ENCODE measurements around the gene TSPO.

GRCh38 chr22:43211941-43212433 is 60.6 kb downstream of the TSPO start:
- TF ChIP-seq HMGN3 (IDR thresholded peaks at IDR 0.05; ENCODE audit: borderline replicate concordance, extremely low read depth, insufficient read length, low read depth, low read length) (no peak), CTCF (IDR thresholded peaks at IDR 0.05 in 2 of 3, conservative IDR thresholded peaks at IDR 0.05 in 1 of 3; ENCODE audit: insufficient read depth in 2 of 3, low read depth in 1 of 3, low read length in 3 of 3) (no peak)
